NCI-H1092 (cell line): ENCODE data around the gene SSBP4.

Experiments used
- DNase-seq: peaks from one replicate; lab custom pipeline; 2025; lab: John Stamatoyannopoulos, UW

The SSBP4 gene

DNA sequence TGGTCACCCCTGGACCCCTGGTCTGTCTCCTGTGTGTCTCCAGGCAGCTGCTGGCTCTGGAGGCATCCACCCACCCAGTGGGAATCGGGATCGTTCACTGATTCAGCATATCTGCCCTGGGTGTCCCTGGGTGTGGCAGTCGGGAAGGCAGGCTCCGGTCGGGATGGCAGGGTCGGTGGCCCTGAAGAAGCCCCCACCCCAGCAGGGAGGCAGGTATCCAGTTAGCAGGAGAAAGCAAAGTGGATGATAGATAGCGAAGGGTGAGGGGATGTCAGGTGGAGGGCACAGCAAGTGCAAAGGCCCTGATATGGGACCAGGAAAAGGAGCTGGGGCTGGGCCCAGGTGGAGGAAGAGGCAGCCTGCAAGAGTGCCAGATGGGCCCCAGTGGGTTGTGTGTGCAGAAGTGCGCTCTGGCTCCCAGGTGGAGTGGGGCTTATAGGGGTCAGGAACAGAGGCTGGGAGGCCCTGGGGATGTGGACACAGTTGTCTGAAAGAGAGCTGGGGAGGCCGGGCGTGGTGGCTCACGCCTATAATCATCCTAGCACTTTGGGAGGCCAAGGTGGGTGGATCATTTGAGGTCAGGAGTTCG is 2.3 kb downstream of the SSBP4 start:
- DNase-seq: no peak

DNA sequence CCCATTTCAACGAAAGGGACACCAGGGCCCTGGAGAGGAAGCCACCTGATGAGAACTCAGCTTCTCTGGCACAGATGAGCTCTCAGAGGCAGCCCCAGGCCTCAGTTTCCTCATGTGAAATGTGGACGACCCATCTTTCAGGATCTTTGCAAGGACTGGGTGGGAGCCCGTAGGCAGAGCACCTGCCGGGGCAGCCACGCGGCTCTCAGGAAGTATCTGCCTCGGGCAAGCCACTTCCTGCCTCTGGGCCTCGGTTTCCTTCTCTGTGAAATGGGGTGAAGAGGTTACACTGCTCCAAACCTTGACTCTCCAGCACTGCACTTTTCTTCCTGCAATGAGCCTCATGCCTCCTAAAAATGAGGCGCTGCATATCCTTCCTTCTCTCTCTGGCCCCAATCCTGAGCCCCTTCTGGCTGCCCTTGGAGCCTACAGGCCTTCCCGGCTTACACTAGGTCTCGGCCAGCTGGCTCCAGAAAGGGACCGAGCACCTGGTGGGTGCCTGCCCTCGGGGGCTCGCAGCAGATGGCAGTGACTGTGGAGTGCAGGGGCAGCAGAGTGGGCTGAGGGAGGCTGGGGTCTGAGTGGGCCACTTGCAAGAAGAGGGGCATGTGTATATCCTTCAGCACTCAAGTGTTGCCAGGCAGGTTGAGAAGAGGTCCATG is 3.5 kb downstream of the SSBP4 start:
- DNase-seq: no peak

DNA sequence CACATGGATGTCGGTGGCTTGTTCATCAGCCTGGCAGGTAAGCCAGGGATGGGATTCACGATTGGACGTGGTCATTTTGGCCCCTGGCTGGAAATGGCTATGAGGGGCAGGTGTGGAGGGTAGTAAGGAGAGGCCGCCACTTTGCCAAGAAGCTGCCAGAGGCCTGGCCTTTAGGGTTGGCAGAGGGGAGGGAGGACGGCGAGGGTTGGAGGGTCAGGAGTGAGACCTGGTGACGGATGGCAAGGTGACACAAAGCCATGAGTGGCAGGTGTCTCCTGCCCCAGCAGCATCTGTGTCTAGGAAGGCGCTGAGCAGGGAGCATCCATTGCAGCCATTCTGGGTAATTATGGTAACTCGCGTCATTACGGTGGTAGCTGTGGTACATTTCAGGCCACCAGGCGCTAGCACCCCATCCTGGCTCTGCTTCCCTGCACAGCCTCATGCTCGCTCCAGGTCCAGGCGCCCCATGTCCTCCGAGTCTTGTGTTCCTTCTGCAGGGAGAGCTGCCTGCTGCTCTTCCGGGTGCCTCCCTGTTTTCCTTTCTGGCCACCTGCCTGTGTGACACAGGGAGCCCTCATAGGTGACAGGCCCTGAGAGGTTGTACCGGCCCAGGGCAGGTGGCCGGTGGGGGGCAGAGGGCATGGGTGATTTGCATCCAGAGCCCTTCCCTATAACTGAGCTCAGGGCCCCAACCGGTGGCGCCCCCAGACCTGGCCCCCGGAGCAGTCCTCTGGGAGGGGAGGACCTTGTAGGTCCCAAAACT is 4.2 kb downstream of the SSBP4 start:
- DNase-seq: no peak

DNA sequence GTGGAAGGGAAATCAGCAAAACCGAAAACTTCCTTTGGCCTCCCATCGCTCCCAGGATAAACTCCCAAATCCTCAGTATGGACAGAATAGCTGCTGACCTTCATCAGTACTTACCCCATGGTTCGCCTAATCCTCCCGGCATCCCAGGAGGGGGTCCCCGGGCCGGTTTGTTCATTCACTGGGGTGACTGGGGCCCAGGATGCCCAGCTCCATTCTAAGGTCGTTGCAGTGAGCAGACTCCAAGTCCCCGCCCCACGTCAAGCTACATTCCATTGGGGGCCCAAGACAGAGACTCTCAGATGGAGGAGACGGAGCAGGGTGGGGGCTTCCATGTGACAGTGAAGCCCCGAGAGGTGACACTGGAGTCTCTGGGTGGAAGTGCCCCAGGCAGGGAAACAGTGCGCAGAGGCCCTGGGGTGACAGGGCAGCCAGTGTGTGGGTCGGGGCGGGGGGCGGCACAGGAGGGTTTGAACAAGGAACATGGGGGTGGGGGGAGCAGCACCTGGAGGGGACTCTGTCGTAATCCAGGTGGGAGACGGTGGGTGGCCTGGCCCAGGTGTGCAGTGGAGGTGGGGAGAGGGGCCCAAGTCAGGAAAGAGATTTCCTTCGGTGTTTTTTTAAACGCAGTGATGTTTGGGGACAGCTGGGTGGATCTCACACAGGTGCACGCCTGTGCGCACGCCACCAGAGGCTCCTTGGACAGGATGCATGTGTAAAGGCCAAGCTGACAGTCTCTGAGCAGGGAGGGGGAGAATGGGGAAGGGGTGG is 5.1 kb downstream of the SSBP4 start:
- no peak for DNase-seq

DNA sequence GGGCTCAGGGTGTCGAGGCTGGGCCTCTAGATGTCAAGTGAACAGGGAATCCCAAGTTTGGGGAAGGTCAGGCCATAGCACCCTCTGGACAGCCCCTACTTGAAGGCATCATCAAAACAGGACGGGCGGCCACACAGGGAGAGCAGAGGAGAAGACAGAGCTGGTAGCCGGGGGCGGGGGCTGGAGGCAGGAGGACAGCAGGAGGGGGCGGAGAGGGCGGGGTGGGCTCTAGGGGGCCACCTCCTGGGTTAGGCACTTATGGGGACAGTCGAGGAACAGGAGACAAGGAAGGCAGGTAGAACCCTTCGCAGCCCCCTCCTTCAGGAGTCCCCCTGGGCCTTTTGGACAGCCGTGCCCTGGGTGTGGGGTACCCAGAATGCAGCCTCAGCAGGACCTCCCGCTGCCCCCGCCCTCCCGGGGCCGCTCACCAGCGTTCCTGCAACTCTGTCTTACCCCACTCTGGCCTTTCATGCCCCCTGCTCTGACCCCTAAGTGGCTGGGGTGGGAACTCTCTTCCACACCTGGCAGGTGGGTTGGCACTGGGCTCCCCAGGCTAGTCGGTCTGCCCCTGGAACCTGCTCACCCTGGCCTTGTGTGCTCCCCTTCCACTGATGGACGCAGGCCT is 5.8 kb downstream of the SSBP4 start:
- DNase-seq: no peak

DNA sequence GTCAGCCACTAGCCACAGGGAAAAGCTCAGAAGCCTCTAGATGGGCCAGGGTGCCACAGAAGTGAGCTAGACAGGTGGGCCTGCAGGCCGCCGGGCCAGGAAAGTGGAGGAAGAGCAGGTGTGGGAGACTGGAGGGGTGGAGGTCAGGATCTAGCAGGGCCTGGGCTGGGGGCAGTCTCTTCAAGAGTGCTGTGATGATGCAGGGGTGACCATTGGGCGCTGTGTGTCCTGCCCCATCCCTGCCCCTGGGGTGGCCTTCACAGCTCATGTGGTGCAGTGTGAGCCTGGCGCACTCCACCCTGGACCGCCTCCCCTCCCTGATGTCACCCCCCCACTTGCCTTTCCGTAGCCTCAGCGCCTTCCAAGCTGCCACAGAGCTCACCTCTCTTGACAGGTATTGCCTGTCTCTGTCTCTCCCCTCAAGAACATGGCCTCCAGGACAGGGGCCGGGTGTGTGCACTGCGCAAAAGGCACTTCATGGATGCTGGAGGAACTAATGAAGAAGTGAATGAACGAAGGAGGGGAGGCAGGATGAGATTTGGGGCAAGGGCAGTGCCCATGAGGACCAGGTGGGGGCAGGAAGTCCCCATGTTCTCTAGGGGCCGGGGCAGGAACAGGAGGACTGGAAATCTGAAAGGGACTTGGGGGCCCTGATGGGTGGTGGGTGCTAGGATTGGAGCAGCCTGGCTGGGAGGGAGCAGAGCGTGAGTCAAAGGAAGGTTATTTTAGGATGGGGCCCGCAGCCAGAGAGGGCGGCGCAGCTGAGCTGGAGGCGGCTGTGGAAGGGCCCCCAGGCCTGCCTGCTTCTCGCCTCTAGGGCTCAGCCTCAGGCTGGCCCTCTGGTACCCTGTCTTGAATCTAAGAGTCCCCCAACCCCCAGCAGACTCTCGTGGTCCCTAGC is 6.6 kb downstream of the SSBP4 start:
- DNase-seq: no peak

DNA sequence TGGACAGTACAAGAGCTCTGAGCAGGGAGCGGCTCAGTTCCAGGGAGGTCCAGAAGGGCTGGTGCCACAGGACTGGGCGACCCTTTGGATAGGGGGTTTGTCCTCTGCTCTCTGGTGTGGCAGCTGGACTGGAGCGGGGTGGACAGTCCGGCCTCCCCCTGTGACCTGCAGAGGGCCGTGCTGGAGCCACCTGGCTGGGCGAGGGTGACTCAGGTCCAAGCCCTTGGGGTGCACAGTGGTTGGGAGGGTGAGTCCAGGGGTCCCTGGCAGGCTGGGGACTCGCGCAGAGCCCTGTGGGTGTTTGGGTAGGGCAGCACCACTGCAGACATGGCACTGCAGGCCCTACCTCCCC is 7.2 kb downstream of the SSBP4 start:
- DNase-seq: no peak

DNA sequence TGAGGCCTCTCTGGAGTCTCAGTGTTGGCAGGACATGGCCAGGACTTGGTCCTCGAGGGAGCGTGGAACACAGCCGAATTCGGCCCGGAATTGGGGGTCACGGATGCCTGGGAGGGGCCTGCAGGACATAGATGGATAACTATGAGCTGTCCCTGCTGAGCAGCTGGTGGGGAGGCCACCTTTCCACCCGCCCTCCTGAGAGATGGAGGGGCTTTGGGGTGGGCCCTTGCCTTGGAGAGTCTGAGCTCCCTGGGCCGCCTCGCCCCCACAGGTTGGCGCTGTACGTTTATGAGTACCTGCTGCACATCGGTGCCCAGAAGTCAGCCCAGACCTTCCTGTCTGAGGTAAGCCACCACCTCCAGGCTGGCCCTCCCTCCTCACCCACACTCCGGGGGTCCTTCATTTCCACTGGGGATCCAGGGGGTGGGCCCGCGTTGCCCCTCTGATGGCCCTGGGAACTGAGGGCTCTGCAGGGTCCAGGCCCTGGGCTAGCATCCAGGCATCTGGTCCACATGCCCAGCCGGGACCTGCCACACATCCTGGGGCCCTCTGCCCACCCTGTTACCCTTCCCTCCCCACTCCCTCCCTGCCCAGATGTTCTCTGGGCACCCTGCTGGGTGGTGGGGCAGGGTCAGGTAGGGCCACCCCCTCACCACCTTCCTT is 8.0 kb downstream of the SSBP4 start:
- no peak for DNase-seq

DNA sequence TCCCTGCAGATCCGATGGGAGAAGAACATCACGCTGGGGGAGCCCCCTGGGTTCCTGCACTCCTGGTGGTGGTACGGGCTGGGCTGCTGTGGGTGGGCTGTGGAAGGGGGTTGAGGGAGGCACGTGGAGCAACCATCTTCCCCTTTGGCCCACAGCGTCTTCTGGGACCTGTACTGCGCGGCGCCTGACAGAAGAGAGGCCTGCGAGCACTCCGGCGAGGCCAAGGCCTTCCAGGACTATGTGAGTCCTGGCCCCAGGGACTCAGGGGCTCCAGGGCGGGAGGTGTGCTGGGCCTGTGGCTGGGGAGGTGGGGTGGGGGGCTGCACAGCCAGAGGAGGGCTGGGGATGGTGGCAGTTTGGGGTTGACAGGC is 8.5 kb downstream of the SSBP4 start:
- DNase-seq: no peak

DNA sequence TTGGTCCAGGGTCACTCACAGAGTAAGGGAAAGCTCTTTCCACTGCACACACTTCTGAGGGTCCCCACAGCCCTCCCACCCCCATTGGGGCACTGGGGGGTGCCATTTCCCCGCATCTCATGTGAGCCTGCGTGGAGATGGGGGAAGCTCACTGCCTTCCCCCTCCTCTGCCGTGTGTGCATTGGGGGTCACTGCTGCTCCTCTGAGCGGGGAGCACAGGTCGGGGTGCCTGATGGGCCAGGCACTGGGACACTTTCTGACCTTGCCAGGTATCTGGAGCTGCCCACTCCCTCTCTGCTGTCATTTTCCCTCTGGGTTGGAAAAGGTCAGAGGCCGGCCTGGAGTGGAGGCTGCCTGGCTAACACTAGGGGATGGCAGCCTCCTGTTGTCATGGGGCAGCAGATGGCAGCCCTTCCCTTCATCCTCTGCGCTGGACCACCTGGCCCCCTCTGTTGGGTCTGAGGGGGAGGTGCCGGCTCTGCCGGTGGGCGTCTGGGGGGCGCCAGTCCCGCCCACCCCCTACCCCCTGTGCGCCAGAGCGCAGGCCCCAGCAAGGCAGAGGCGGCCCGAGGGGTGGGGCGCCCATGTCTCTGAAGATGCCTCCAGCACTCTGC is 9.1 kb downstream of the SSBP4 start:
- DNase-seq: no peak

DNA sequence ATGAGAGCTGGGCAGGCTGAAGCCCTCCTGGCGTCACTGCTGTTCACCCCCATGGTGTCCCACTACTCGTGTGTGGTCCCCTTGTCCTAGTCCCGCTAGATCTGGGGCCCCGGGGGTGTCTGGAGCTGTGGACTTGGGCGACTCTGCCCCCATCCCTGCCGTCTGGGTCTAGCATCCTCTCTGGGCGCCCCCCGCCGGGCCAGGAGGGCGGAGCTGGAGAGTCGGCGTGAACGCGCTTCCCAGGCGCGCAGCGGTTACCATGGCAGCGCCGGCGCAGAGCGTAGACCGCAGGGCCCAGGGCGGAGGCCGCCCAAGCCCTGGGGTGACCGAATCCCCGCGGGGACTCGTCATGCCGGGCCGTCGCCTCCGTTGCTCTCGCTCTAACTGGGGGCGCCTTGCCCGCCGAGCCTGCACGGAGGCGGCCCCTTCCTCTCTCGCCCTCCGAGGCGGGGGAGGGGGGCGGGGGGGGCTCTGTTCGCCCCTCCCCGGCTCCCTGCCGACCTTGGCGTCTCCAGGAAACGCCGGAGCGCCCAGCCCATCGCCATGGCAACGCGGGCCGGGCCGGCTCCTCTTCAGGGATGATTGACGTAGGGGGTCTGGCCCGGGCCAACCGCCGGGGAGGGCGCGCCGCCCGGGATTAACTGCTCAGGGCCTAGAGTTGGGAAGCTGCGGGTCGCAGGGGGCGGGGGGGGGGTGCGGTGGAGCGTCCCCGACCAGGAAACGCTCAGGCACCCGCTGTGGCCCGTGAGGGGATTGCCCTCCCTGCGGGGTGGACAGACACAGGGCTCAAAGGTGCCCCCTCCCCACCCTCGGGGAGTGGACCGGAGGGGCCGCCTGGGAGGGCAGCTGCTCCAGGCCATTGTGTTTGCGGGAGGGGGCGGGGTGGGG is 9.8 kb downstream of the SSBP4 start:
- peak; percentile 81 for DNase-seq

DNA sequence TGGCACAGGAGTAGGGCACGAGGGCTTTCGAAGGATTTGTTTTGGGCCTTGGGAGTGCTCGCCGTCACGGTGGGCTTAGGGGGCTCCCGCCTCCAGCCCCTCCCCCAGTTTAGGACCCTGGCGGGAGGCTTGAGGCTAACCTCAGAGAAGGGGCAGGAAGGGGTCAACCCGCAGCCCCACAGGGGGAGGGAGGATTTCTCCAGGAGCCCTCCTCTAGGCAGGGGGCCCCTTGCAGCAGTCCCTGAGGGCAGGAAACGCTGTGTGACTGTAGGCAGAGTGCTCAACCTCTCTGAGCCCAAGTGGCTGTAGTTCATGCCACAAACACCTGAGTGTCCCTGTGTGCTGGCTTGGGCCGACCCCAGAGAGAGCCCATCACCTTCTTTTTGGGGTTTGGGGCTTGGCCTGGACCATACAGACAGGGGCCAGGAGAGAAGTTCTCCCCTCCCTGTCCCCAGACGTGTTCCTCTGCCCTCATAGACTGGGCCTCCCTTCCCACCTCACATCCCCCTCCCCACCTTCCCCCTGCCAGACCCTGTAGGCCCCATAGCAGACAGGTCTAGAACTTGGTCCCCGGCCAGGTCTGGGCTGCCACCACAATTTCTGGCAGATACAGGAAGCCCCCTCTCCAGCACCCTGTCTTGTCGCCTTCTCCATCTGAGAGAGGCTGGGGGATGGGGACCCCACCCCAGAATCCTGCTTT is 10.7 kb downstream of the SSBP4 start:
- DNase-seq: no peak

DNA sequence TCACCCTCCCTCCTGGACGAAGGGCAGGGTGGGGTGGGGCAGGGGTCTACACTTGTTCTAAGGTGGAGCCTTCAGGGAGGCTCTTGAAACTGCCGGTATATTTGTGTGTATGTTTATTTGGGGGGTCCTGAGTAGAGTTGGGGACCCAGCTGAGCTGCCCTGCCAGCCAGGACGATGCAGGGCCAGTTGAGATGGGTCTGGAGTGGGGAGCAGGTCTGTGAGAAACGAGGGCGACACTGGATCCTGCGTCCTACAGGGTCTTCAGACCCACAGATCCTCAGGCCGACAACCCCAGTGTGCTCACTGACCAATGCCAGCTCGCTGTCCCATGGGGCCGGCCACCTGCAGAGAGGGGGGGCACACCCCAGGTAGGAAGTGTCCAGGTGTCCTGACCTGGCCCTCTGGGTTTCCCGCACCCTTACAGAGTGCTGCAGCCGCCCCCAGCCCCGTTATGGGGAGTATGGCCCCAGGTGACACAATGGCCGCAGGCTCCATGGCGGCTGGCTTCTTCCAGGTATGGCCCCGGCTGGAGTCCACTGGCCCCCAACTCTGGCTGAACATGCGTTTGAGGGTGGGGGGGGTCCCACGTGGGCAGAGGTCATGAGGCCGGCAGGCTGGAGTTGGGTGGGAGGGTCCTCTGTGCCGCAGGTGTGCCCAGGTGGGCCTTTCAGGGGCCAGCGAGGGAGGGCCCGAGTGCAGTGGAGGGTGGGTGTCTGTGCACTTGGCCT is 11.4 kb downstream of the SSBP4 start:
- DNase-seq: no peak

DNA sequence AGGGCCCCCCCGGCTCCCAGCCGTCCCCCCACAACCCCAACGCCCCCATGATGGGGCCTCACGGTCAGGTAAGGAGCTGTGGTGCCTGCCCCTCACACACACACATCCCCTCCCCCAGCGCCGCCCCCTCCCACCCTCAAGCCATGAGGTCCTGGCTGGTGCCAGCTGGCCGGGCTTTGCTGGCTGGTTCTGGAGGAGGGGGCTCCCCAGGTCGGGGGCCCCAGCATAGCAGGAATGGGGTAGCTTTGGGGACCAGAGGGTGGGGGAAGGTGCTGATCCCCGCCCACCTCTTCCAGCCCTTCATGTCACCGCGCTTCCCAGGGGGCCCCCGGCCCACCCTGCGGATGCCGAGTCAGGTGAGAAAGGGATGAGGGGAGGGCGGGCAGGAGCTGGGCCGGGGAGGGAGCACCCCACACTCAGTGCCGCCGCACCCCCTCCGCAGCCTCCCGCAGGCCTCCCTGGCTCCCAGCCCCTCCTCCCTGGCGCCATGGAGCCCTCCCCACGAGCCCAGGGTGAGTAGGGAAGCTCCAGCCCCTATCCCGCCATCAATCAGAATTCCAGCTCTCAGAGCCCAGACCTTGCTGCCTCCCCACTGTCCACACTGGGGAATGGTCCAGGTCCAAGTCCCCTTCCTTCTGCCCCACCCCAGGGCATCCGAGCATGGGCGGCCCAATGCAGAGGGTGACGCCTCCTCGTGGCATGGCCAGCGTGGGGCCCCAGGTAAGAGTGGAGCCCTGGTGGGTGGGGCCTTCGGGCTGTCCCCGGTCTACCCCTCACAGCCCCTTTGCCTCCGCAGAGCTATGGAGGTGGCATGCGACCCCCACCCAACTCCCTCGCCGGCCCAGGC is 12.4 kb downstream of the SSBP4 start:
- no peak for DNase-seq

DNA sequence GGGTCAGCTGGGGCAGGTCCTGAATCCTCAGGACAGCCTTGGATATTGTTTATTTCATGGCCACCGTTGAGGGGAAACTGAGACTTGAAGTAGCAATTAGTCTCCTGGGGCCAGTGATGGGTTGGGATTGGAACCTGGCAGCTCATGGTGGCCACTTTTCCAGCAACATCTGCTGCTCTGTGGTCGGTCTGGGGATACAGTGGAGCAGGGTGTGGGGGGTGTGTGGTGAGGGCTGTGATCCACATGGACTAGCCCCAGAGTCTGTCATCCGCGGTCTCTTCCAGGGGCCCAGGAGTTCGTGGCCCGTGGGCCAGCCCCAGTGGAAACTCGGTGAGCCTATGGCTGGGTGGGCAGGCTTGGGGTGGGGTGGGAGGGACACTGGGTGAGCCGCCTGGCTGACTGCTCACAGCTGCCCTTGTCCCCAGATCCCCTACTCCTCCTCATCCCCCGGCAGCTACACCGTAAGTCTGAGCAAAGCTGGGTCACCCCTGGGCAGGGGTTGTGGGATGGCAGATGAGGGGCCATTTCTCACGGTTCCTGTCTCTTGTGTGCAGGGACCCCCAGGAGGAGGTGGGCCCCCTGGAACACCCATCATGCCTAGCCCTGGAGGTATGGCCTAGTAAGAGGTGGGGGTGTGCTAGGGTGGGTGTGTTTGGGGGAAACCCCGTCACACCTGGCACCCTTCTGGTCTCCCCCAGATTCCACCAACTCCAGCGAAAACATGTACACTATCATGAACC is 13.2 kb downstream of the SSBP4 start:
- no peak for DNase-seq

DNA sequence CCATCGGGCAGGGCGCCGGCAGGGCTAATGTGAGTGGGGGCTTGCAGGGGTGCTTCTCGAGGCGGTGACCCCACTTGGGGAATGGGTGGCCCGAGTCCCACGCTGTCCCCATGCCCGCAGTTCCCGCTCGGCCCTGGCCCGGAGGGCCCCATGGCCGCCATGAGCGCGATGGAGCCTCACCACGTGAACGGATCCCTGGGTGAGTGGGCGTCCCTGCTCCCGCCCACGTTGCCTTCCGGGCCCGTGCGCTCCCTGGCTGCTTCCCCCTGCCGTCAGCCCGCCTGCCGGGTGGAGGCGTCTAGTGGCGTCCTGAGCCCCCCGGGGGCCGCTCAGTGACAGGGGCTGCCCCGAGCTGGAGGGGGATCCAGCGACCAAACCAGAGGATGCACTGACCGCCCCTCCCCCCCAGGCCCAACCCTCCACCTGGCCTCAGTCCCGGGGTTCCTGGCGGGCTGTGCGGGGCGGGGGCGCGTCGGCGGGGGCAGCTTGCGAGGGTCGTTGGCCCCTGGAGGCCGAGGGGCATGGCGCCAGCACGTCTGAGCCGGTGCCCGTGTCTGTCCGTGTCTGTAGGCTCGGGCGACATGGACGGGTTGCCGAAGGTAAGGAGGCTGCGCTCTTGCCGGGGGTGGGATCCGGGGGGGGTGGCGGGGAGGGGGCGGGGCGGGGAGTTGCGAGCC is 14.0 kb downstream of the SSBP4 start:
- DNase-seq: peak; percentile 34
